Activated CD4-positive, alpha-beta T cell treated with anti-CD3 and anti-CD28 coated beads for 1 hour (primary cell): ENCODE measurements around the gene DHRS7B.
A peak's percentile ranks its signal among the peaks of the same experiment; 100 is the strongest.
"Not testable (repeated sequence)": the region's sequence is repeated elsewhere in the genome, so short reads cannot be mapped to it uniquely, and the experiment has no call there.

ENCODE experiments used
- DNase-seq: peaks from one replicate; pipeline ENCODE4 v3.0.0-alpha.2; 2020

Gene DHRS7B

DNA sequence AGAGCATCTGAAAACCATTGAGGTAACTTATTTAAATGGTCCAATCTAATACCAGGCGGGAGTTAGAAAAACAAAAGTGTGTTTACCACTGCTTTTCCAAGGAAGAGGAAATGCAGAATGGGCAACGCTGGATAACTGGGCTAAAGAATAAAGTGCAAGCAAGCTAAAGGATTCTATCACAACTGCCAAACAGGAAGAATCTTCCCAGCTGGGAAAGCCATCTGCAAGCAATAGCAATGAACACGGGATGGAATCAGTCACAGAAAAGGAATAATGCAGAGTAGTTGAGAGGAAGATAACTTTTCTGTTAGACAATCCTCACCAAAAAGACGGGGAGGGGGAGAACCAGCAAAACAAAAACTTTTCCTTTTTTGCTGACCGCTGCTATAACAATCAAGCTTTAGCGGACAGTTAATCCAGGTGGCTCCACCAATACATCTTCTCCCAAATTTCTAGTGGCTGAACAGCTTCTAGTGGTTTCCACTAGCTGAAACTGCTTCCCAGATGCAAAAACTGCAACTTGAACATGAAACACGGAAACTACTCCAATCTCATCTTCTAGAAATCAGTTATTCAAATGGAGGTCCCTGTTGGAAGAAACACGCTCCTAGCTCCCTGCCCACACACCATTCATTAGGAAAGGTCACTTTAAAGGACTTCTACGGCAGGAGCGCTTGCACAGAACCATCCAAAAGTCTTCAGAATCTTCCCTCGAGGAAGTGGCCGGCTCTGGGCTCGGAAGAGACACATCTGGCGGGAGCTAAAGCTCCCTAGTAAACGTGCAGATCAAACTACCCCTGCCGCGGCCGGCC lies 86.3 kb downstream of the DHRS7B start:
- no peak for DNase-seq

DNA sequence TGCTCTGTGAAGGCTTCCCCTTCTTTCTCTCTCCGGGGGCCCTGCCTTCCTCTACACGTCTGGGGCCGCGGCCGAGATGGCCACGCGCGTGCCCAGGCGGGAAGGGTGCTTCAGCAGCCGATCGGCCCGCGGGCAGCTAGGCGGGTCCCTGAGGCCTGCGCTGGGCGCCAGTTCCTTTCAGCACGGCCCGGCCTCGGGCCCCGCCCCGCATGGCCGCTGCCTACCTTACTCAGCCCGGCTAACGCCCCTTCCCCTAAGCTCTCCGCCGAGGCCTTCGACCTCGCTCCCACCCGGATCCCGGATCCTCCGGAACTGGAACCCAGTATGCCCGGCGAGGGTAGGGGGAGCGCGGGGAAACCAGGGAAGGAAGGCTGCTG lies 86.9 kb downstream of the DHRS7B start:
- DNase-seq = no peak

DNA sequence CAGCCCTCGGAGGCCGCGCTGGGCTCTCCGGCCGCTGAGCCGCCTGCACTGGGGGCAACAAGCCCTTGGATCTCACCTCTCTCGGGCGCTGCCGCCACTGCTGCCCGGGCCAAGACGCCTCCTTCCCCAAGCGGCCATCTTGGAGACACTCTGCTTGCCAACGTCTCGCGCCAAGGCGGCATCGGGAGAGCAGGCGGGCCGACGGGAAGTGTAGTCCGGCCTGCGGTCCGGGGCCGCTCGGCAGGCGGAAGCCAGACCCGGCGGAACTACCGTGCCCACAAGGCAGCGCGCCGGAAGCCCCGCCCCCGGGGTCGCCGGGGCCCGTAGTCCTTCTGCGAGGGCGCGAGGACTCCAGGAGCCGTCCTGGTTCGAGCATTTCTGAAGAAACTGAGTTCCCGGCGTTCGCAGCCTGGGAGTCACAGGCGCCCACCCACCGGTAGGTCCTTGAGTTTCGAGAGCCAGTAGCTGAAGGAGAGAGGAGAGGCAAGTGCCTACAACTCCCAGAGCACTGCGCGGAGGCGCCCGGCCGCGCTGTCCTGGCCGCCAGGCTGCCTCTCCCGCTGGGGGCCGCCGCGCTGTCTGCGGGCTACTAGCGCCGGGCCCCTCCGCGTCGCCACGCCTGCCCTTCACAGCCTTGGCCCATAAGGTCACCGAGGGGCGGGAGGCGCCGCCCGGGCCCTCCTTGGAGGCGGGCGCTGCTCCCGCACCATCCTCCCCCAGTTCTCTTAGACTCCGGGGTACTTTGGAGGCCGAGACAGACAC lies 87.4 kb downstream of the DHRS7B start, which contains the start of gene TMEM11:
TSS of gene TMEM11 (minus strand) at position 147 of the 762 bp plus-strand sequence. CDS start at position 138, 9 bp downstream.
- peak; percentile 91 for DNase-seq

DNA sequence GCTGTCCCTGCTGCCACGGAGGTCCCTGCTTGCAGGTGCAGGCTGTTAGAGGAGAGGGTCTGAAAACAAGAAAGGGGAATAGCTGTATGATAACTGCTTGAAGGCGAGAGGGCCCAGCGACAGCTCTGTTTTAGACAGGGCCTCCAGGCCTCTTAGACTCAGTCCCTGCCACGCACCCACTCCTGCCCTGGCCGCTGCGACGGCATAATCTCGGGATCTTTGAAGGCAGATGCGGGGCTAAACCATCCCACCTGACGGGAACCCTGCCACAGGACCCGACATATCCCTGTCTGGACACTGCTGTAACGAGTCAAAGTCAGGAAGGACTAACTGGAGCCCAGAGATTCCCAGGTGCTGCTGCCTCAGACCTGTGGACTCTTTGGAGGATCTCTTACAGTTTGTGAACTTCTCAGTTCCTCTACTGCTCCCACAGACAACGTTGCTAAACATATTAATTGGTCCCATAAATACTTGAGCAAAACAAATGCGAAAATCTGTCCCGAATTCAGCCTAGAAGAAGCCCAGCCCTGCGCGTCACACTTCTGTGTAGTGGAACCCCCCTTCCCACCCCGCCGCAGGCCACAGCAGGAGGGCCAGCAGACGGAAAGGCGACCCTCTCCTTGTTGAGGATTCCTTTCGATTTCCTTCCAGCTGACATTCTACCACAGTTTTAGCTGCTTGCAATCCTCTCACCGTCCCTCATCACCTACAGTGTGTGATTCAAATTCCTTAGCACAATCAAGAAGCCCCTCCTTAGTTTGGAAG lies 88.2 kb downstream of the DHRS7B start:
- DNase-seq = no peak

DNA sequence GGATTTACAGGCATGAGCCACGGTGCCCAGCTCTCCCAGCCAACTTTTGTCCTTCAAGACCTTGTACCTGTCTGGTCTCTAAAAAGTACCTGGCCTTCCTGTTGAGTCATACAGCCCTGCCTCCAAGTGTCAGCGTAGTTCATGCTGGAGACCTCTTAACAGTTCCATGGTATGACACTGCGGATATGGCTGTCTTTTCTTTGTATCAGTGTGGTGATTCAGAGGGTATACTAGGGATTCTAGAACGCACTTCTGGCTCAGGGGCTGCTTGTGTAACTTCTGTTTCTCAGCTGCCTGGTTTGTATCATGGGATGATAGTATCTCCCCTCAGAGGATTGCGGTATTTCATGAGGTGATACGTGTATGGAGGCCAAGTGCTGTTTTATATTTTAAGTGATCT lies 89.2 kb downstream of the DHRS7B start:
- DNase-seq = no peak

DNA sequence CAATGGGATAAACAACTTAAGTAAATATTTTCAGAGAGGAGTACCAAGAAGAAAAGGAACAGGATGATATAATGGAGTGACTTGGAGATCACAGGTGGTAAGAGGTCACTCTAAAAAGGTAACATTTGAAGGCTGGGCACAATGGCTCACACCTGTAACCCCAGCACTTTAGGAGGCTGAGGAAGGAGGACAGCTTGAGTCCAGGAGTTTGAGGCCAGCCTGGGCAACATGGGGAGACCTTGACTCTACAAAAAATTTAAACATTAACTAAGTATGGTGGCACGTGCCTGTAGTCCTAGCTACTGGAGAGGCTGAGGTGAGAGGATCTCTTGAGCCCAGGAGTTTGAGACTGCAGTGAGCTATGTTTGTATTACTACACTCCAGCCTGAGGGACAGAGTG lies 90.6 kb downstream of the DHRS7B start:
- no peak for DNase-seq

DNA sequence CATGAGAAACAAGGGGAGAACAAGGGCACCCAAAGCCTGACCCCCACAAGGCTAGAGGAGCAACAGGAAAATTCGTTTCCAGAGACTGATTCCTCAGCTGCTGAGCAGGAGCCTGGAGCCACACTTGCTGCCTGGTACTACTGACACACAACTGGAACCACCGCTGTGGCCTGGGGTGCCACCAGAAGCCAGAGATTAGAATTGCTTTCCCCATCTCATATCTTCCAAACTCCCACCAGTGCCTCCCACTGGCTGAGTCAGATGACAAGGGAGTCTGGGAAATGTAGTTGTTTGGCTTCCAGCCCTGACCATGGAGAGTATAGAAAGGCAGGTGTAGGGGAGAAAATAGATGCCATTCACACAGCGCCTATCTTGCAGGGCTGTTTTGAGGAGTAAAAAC lies 91.3 kb downstream of the DHRS7B start:
- DNase-seq = no peak

DNA sequence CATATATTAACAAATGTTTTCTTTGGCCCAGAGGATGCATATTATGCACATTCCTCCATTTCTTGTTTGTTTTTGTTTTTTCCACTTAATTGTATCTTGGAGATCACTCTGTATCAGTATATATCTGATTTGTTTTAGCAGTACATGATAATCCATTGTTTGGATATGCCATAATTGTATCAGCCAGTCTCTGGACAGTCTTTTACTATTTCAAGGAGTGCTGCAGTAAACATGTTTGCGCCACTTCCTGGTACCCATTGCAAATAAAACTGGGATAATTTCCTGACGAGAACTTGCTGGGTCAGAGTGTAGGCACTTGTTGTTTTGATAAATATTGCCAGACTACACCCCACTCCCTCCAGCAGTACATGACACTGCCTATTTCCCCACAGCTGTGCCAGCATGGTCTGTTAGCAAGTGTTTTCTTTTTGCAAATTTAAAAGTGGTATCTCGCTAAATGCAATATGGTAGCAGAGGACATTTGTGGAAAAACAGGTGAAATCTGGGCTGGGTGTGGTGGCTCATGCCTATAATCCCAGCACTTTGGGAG lies 92.1 kb downstream of the DHRS7B start:
- no peak for DNase-seq

DNA sequence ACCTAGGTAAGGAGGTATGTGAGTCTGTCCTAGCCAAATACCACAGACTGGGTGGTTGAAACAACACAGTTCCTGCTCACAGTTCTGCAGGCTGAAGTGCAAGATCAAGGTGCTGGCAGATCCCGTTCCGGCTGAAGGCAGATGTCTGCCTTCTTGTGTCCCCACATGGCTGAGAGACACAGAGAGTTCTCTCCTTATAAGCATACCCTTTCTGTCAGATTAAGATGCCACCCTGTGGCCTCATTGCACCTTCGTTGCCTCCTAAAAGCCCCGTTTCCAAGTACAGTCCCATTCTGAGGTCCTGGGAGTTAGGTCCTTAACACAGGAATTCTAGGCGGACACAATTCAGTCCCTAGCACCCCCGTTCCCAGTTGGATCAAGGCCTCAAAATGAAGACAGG lies 96.3 kb downstream of the DHRS7B start:
- no peak for DNase-seq

DNA sequence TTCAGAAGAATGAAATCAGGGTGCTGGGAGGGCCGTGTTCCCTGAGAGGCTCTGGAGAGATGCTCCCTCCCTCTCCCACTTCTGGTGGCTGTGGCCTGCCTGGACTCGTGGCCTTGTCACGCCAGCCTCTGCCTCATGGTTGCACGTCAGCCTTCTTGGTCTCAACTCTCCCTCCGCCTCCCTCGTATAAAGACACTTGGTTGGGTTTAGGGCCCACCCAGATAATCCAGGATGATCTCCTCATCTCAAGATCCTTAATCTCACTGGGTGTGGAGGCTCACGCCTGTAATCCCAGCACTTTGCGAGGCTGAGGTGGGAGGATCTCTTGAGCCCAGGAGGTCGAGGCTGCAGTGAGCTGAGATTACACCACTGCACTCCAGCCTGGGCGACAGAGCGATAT lies 100.5 kb downstream of the DHRS7B start:
- not testable (repeated sequence) for DNase-seq

DNA sequence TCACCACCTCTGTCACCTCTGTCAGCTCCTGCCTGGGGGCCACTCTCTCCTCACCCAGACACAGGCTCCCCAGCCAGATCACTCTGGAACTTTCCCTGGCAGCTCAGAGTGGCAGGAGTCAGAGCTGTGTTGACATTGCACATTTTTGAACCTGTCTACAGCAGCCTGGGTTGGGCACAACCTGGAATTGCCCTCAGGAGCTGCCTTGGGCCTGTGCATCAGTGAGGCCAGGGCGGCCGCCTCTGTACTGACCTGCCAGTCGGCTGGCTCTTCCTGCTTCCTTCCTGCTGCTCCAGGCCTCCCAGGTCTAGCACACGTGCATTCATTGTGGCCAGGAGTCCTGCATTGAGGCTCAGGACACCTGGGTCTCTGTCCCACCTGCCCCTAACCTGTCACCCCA lies 101.3 kb downstream of the DHRS7B start:
- no peak for DNase-seq

DNA sequence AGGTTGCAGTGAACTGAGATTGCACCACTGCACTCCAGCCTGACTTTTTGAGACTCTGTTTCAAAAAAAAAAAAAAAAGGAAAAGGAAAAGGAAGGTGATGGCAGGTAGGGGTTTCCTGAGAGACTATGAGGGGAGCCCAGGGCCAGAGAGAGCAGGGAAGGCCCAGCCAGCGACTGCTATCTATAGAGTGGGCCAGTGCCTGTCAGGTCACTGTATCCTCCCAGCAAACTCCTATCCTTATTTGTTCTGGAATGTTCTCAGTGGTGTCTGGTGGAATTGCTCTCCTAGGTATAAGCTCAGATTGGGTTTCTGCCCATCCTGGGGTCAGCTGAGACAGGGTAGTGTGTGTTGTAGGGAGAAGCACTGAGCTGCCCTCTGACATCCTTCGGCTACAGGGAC lies 102.1 kb downstream of the DHRS7B start:
- no peak for DNase-seq

DNA sequence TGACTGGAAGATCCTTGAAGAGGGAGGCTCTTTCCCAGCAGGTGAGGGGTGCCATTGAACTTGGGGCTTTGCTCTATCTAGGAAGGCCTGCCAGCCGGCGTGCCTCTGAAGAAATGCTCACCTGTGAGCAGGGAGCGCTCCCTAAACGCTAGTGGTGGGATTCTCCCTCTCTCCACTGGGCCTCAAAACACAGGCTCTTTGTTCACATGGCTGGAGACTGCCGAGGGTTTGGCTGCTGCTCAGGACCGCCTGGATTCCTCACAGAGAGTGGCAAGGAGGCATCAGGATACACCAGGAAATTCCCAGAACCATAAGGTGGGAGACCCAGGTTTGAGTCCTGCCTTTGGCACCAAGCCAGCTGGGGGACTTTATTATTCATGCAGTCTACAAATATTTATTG lies 104.8 kb downstream of the DHRS7B start:
- DNase-seq = no peak

DNA sequence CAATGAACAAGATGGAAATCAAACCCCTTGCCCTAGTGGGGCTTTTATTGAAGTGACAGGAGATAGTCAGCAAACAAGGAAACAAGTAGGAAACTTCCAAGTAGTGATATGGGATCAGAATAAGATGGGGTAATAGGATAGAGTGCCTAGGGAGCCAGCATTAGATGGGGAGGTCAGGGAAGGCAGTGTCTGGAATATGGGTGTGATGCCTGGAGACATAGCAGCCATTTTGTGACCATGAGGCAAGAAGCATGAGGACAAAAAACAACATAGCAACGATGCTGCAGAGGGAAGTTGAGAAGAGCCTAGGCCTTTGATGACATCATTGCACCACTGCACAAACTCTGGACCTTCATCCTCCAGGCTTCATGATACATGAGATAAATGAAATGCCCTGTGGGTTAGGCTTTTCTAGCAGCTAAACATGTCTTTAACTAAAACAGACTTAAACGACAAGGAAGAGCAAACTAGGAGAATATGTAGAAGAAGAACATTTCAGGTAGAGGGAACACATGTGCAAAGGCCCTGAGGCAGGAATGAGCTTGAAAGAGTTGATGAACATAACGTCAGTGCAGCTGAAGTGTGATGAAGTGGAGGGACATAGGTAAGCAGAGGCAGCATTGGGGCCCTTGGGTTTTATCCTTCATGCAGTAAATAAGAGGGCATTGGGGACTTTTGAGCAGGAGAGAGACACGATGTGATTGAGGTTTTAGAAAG lies 105.4 kb downstream of the DHRS7B start:
- no peak for DNase-seq

DNA sequence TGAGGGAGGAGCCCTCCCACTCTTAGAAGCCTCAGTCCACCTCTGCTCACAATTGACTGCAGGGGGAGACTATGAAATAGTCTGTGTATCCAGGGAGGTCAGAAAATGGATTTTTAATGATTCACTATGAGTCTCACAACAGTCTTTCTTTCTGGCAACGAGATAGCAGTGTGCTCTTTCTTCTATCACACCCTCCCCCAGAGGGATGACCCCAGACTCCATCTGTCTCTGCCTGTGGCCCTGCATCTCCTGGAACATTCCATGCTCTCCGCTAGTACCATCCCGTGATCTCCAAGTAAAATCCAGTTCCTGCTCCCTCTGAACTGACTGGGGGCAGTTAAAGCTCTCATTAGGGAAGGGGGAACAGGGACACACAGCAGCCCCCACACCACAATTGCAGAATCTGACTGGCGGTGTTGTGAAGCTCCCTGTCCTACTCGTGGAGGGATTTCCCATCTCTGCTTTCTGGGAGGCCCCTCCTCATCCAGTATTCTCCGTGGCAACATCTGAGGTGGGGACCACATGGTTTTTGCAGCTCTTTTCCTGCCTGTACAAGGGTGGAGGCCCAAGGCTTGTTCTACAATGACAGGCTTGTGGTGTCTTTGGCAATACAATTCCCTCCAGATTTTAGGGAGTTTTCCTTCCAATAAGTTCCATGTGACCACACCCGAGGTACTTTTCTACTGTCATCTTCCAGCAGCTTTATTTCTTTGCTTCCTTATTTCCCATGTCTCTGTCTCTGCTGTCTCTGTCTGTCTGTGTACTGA lies 107.0 kb downstream of the DHRS7B start:
- no peak for DNase-seq

DNA sequence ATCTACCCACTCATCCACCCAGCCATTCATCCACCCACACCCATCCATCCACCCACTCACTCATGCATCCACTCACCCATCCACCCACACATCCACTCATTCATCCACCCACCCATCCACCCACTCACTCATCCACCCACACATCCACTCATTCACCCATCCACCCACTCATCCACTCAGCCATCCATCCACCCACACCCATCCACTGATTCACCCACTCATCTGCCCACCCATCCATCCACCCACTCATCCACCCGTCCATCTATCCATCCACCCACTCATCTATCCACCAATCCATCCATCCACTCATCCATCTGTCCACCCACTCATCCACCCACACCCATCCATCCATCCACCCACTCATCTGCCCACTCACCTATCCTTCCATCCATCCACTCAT lies 109.2 kb downstream of the DHRS7B start:
- no peak for DNase-seq

DNA sequence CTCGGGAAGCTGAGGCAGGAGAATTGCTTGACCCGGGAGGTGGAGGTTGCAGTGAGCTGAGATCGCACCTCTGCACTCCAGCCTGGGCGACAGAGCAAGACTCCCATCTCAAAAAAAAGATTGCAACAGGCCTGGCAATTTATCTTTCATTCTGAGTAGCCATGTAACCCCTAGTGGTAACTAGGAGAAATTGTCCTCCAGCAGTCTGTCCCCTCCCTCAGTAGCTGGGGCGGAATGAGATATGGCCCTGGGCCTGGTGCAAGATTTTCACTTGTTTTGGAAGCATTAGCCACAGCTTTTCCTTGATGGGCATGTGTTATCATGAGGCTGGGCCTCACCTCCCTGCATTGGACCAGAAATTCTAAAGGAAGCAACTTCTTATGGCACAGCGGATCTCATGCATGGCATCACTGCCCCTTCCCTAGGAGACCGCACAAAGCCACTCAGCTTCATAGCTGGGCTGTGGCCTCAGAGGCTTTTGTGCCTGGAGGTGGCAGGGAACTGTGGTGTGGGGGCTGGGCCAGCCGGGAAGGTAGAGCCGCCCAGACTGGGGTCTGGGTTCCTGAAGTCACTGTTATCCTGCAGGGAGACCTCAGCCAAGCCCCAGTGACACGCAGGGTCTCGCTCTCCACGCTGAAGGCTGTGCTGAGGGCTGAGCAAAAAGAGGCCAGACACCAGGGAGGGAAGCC lies 113.1 kb downstream of the DHRS7B start:
- no peak for DNase-seq

DNA sequence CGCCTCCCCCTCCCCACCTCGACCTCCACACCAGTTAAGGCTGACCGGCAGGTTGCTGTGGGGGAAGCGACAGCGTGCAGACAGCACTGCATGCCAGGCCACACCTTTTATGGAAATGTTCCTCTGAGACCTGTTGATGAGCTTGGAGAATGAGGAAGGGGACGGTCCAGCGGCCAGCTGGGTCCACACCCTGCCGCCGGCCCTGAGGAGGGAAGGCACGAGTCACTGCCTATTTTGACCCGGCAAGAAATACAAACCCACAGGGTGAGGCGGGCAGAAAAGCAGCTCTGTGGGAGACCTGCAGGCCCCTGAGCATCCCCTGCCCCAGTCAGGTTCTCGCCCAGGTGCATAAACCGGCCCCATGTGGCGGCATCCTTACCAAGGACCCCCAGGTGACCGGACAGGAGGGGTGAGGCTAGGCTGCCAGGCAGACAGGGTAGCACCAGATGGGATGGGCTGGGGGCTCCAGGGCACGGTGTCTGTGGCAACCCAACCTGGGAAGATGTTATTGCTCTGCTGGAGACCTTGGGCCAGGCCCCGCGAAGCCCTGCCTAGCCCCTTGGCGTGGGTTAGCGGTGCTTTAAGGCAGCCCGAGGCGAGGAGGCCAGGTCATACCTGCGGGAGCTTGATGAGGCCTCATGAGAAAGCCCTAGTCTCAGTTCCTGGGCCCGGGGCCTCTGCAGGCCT lies 113.7 kb downstream of the DHRS7B start:
- DNase-seq = no peak
